ENCODE results near the gene IRF9.

IRF9 gene

GRCh38 chr14:24188251-24189058, 27.4 kb downstream of the IRF9 start, which contains the start of gene IPO4:
IPO4 (minus strand) TSS chr14:24188816; CDS start chr14:24188787, 29 bp downstream.
- Histone ChIP-seq H3K27ac (ENCODE audit: low read depth, low read length, poor library complexity, severe bottlenecking) (peak within 1 kb of the TSS; percentile 16), H2AFZ (ENCODE audit: low read length) (0 out of 2 replicates have a peak within 1 kb of the TSS, but pooled peaks have one; percentile 30), H3K4me1 (ENCODE audit: insufficient read depth, low read length, severe bottlenecking) (peaks cover 19% of the 10 kb centered on the region), H3K9me2 (ENCODE audit: low read depth, low read length) (no peaks in the 10 kb centered on the region), H3K9me3 (ENCODE audit: low read length) (no peaks in the 10 kb centered on the region), H3K79me2 (ENCODE audit: insufficient read depth, low read length) (no peaks in the 10 kb centered on the region), H3F3A (ENCODE audit: insufficient read depth, low read length) (no peaks in the 10 kb centered on the region), H3K4me2 (ENCODE audit: low read length) (peak within 1 kb of the TSS; percentile 67), H3K36me3 (ENCODE audit: insufficient read depth, low read length) (peaks cover 52% of the 10 kb centered on the region), H4K20me1 (ENCODE audit: insufficient read depth, low read length) (no peaks in the 10 kb centered on the region), H3K4me3 (ENCODE audit: low read depth, low read length, poor library complexity, severe bottlenecking) (peak within 1 kb of the TSS; percentile 65), H3K9ac (ENCODE audit: low read length) (peak within 1 kb of the TSS; percentile 64), H3K27me3 (ENCODE audit: insufficient read depth, low read length) (no peaks in the 10 kb centered on the region)
- TF ChIP-seq CTCF (IDR thresholded peaks at IDR 0.05; ENCODE audit: low read length) (no peak), EZH2 (IDR thresholded peaks at IDR 0.05; ENCODE audit: borderline replicate concordance, low read length) (no peak)

GRCh38 chr14:24189059-24189375, 28.0 kb downstream of the IRF9 start:
- no peak for TF ChIP-seq CTCF (IDR thresholded peaks at IDR 0.05; ENCODE audit: low read length)
- TF ChIP-seq EZH2 (IDR thresholded peaks at IDR 0.05; ENCODE audit: borderline replicate concordance, low read length): no peak
- Histone ChIP-seq H3K36me3 (ENCODE audit: insufficient read depth, low read length) (peaks cover 51% of the 10 kb centered on the region), H3K79me2 (ENCODE audit: insufficient read depth, low read length) (no peaks in the 10 kb centered on the region), H3K27ac (ENCODE audit: low read depth, low read length, poor library complexity, severe bottlenecking) (peak overlapping the region; percentile 16), H3K4me1 (ENCODE audit: insufficient read depth, low read length, severe bottlenecking) (peaks cover 19% of the 10 kb centered on the region), H3K9ac (ENCODE audit: low read length) (peak overlapping the region; percentile 33), H3F3A (ENCODE audit: insufficient read depth, low read length) (no peaks in the 10 kb centered on the region), H4K20me1 (ENCODE audit: insufficient read depth, low read length) (no peaks in the 10 kb centered on the region), H2AFZ (ENCODE audit: low read length) (0 out of 2 replicates have a peak overlapping the region, but pooled peaks have one; percentile 30), H3K9me3 (ENCODE audit: low read length) (no peaks in the 10 kb centered on the region), H3K4me2 (ENCODE audit: low read length) (peak overlapping the region; percentile 67), H3K4me3 (ENCODE audit: low read depth, low read length, poor library complexity, severe bottlenecking) (peak overlapping the region; percentile 65), H3K9me2 (ENCODE audit: low read depth, low read length) (no peaks in the 10 kb centered on the region), H3K27me3 (ENCODE audit: insufficient read depth, low read length) (no peaks in the 10 kb centered on the region)

DNA sequence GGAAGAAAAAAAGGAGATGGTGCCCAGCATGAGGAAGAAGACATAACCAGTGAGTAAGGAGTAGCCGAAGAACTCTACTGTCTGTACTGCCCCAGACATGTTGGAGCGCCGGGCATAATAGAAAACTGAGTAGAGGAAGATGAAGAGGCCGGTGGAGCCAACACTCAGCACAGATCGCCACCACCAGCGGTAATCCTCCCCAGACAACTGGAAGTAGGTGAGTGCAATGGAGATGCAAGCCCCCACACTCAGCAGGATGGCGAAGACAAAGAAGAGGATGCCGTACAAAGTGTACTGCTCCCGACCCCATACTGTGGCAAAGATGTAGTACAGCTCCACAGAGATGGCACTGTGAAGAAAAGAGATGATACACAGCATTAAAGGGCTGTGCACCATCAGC, 28.4 kb downstream of the IRF9 start:
- Histone ChIP-seq H3K36me3 (ENCODE audit: insufficient read depth, low read length) (peaks cover 48% of the 10 kb centered on the region), H3K4me3 (ENCODE audit: low read depth, low read length, poor library complexity, severe bottlenecking) (peak overlapping the region; percentile 65), H3F3A (ENCODE audit: insufficient read depth, low read length) (no peaks in the 10 kb centered on the region), H3K27ac (ENCODE audit: low read depth, low read length, poor library complexity, severe bottlenecking) (peak overlapping the region; percentile 16), H4K20me1 (ENCODE audit: insufficient read depth, low read length) (no peaks in the 10 kb centered on the region), H3K79me2 (ENCODE audit: insufficient read depth, low read length) (no peaks in the 10 kb centered on the region), H3K27me3 (ENCODE audit: insufficient read depth, low read length) (no peaks in the 10 kb centered on the region), H3K9me3 (ENCODE audit: low read length) (no peaks in the 10 kb centered on the region), H3K4me2 (ENCODE audit: low read length) (peak overlapping the region; percentile 67), H3K9ac (ENCODE audit: low read length) (peak overlapping the region; percentile 33; the same call in 1 of the 2 replicates), H2AFZ (ENCODE audit: low read length) (0 out of 2 replicates have a peak overlapping the region, but pooled peaks have one; percentile 30), H3K9me2 (ENCODE audit: low read depth, low read length) (no peaks in the 10 kb centered on the region), H3K4me1 (ENCODE audit: insufficient read depth, low read length, severe bottlenecking) (peaks cover 20% of the 10 kb centered on the region)
- TF ChIP-seq EZH2 (IDR thresholded peaks at IDR 0.05; ENCODE audit: borderline replicate concordance, low read length) (no peak), CTCF (IDR thresholded peaks at IDR 0.05; ENCODE audit: low read length) (no peak)

All from OCI-LY1 (cell line).